GM20000 (cell line): Measurements from ENCODE around the gene ATP6V1B1.

Source experiments
- DNase-seq: peaks from one replicate; pipeline ENCODE4 v3.0.0; 2012; ENCODE audit warnings: low spot score
- TF ChIP-seq, protein P1 (sequence below): IDR thresholded peaks from 2 replicates; pipeline ENCODE4 v1.5.1; 2012; ENCODE audit warnings: mild to moderate bottlenecking, control low read depth; ENCODE audit errors: extremely low read depth, missing control alignments

The ATP6V1B1 gene

DNA sequence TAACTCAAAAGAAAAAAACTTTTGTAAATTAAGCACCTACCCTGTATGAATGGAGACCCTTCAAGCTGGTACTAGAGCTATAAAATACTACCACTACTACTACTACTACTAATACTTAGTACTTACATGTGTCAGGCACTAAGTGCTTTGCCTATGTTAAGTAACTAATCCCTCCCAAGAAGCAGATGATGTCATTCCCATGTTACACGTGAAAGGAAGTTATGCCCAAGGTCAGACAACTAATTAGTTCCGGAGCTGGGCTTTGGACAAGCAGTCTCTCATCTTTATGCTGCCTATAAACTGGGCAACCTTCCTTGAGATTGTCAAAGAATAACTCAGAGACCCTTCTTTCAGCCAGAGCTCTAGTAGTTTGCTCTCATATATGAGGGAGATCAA lies 13.9 kb upstream of the ATP6V1B1 start:
- TF ChIP-seq, protein P1, sequence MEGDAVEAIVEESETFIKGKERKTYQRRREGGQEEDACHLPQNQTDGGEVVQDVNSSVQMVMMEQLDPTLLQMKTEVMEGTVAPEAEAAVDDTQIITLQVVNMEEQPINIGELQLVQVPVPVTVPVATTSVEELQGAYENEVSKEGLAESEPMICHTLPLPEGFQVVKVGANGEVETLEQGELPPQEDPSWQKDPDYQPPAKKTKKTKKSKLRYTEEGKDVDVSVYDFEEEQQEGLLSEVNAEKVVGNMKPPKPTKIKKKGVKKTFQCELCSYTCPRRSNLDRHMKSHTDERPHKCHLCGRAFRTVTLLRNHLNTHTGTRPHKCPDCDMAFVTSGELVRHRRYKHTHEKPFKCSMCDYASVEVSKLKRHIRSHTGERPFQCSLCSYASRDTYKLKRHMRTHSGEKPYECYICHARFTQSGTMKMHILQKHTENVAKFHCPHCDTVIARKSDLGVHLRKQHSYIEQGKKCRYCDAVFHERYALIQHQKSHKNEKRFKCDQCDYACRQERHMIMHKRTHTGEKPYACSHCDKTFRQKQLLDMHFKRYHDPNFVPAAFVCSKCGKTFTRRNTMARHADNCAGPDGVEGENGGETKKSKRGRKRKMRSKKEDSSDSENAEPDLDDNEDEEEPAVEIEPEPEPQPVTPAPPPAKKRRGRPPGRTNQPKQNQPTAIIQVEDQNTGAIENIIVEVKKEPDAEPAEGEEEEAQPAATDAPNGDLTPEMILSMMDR: no peak
- DNase-seq: no peak

DNA sequence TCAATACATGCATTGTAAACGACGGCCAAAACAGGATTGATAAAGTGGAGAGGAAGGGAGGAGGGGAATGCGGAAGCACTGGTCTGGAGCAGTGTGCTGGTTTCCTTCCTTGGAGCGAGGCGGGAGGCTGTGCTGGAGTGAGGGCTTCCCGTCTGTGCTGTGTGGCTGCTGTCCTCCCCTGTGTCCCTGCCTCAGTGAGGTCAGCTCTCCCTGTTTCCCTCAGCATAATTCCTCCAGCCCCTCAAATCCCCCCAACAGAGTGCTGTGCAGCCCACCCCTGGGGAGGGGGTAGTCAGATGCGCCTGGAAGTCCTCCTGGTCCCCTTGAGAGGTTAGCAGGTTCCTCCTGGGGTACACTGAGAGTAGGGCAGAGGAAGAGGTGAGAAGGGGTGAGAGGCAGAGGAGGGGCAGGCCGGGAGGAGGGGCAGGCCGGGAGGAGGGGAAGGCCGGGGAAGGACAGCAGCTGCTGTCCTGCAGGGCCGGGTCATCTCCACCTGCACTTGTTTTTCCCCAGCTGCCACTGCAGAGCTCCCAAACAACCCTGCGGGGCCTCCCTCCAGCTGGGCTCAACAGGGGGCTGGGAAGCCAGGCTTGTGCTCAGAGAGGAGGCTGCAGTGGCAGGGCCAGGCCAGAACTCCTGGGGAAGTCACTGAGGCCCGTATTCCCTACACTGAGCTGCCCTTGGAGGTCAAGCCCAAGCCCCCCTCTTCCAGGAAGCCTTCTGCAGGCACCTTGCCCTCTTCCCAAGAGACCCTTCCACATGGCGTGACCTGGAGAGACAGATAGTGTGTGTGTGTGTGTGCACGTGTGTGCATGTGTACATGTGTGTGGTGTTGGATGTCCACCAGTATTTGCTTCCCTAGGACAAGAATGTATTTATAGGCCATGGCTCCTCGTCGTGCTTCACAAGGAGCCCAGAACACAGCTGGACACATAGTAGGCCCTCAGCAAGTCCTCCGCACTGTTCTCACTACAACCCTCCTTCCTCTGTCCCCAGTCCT lies 13.2 kb upstream of the ATP6V1B1 start:
- TF ChIP-seq, protein P1: no peak
- DNase-seq: no peak

DNA sequence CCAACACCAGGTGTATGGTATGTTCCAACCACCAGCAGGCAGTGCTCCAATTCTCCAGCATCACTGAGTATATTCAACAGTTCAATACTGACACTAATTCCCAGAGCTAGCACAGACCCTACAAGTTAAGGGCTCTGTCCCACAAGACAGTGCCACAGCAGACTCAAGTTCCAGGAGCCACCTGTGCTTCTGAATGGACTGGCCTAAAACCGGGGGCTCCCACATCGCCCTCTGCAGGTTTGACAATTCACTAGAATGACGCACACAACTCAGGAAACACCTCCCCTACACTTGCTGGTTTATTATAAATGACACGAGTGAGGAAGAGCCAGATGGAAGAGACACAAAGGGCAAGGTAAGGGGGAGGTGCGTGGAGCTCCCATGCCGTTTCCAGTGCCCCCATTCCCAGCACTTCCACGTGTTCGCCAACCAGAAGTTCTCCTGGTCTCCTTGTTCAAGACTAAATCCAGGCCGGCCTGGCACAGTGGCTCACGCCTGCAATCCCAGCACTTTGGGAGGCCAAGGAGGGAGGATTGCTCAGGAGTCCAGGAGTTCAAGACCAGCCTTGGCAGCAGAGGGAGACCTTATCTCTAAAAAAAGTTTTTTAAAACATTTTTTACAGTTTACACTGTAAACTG lies 12.2 kb upstream of the ATP6V1B1 start:
- DNase-seq: no peak
- TF ChIP-seq, protein P1: no peak

DNA sequence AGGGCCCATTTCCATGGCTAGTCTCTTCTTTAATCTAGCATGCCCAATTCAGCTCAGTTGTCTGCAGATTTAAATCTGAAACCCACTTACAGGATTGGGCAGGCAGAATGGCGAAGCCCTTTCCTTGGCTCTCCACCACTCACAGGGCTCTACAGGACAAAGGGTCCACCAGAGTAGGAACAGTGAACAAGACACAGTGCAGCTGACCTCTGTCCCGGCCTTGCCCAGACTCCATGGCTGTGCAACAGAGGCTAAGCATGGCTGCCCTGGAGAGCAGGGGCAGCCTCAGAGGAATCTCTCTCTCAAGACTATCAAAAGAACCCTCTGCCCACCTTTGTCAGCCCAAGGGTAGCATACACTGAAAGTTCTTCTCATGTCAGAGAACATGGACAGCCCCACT lies 9.7 kb upstream of the ATP6V1B1 start:
- no peak for DNase-seq
- TF ChIP-seq, protein P1: no peak

DNA sequence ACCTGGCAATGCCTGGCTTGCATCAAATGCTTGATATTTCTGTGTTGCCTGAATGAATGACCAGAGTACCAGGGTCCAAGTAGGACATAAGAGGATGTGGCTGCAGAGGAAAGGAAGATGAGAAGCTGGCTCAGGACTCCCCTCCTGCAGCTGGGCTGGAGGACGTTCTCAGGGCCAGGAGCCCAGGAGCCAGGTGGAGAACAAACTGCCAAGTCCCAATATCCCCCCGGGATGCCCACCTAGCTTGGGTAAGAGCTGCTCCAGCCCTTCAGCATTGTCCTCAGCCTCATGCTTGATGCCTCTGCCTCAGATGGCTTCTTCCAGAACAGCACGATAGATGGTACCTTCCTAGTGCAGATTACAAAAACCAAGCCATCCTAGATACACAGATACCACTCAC lies 8.6 kb upstream of the ATP6V1B1 start:
- TF ChIP-seq, protein P1: no peak
- DNase-seq: no peak

DNA sequence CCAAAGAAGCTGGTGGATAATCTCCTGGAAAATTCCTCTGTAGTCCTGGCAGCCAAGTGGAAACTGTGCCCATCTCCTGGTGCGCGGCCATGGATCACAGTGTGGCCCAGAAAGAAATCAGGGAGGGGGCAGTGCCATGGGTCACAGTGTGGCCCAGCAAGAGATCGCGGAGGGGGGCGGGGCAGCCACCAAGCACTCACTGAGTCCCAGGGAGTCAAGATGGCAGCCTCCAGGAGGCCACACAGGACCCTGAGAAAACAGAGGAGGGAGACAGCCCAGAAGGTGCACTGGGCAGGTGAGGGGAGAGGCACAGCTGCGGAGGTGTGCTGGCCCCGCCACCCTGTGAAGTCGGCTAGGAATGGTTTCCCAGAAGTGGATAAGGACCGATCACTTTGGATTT lies 8.1 kb upstream of the ATP6V1B1 start:
- TF ChIP-seq, protein P1: no peak
- DNase-seq: no peak

DNA sequence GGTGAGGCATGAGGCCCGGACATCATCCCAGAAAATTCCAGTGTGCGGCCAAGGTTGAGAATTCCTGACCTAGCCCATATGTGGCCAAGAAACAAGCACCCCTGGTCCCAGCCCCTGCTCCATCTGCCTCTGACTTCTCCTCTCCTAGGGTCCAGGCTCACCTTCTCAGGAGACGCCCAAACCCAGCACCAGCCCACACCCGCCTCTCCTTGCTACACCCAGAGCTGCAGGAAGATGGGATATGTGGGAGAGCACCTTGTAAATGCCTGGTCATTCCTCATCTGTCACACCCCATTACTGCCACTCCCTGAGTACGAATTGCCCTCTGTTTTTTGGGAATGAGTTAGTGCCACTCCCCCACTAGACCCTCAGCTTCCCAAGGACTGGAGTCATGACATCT lies 7.3 kb upstream of the ATP6V1B1 start:
- TF ChIP-seq, protein P1: no peak
- DNase-seq: no peak
